ENCODE results near the gene RANGRF.

The RANGRF gene

DNA sequence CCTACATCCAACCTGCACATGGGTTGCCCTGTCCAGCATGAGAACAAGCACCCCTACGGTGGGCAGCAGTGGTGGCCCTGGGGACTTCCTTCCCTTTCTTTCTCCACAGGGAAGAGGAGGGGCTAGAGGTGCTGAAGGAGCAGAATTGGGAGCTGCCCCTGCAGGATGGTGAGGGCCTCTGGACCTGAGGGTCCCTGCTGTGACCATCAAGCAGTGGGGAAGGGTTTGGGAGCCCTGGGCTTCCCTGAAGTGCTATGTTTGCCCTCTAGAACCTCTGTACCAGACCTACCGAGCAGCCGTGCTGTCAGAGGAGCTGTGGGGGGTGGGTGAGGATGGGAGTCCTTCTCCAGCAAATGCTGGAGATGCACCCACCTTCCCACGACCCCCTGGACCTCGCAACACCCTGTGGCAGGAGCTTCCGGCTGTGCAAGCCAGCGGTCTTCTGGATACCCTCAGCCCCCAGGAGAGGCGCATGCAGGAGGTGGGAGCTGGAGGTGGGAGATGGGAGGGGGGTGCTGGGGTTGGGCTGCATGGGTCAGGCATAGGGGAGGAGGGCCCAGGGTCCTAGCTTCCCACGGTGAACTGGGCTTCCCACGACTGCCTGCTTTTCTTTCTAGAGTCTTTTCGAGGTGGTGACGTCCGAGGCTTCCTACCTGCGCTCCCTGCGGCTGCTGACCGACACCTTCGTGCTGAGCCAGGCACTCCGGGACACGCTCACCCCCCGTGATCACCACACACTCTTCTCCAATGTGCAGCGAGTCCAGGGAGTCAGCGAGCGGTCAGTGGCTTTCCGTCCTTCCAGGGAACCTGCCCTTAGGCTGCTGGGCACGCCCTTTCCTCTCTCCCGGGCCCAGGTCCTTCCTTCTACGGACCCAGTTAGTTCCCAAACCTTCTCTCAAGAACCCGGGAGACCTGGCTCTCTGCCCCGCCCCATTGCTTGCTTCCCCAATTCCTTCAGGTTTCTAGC, 26.6 kb downstream of the RANGRF start:
- DNase-seq (ENCODE audit: low read depth), result no peak

DNA sequence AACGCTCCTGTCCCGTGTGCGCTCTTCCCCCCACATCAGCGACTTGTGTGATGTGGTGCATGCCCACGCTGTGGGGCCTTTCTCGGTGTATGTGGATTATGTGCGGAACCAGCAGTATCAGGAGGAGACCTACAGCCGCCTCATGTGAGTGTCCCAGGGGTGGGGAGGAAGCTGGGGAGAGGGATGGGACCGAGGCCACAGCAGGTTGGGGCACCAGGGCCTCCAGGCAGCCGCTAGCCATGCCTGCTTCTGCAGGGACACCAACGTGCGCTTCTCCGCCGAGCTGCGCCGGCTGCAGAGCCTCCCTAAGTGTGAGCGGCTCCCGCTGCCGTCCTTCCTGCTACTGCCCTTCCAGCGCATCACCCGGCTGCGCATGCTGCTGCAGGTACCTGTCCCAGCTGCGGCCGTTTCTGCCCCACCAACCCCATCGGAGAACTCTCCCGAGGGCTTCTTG, 27.3 kb downstream of the RANGRF start:
- no peak for DNase-seq (ENCODE audit: low read depth)

DNA sequence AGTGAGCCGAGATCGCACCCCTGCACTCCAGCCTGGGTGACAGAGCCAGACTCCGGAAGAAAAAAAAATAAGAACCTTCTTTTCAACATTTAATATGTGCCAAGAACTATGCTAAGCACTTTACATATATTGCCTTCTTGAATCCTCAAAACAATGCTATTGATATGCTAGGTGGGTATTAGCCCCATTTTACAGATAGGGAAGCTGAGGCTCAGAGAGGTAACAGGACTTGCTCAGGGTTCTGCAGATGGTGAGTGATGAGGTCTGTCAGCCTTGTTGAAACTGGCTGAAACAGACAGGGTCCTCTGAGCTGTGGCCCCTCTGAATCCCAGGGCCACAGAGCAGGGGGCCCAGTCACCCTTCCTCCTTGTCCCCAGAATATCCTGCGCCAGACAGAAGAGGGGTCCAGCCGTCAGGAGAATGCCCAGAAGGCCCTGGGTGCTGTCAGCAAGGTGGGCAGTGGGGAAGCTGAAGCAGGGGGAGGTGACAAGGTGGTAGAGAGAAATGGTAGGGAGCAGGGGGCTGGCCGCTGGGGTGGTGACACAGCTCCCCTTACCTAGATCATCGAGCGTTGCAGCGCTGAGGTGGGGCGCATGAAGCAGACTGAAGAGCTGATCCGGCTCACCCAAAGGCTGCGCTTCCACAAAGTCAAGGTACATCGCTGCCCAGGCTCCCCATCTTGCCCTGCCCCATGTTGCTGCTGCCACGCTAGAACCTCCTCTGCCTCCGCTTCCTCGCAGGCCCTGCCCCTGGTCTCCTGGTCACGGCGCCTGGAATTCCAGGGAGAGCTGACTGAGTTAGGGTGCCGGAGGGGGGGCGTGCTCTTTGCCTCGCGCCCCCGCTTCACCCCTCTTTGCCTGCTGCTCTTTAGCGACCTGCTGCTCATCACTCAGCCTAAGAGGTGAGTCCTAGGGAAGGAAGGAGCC, 29.8 kb downstream of the RANGRF start:
- DNase-seq (ENCODE audit: low read depth), result no peak

DNA sequence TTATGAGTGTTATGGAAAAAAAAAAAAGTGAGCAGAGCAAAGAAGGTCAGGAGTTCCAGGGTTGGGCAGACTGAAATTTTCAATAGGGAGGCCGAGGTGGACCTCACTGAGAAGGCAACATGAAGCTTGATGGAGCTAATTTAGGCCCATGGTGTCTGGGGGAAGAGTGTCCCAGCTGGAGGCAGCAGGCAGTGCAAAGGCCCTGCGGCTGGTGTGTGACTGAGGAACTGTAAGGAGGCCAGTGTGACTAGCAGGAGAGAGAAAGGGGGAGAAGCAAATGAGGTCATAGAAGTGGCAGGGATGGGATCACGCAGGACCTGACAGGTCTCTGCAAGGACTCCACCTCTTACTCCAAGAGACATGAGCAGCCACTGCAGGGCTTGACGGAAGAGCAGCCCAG, 31.8 kb downstream of the RANGRF start:
- no peak for DNase-seq (ENCODE audit: low read depth)

DNA sequence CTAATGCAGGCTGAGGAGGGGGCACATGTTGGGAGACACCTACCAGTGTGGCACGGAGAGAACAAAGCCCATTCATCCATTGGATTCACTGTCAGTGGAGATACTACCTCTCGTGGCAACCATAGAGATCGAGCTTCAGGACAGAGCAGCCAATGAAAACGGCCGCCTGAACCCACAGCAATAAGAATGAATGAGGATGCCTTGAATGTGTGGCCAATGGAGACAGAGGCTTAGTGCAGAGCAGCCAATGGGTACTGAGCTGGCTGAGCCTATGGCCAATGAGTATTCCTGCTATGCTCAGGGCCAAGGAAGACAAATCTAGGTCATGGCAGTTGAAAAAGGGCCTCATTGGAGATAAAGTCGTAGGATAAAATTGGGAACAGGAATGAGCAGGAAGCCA, 32.5 kb downstream of the RANGRF start:
- no peak for DNase-seq (ENCODE audit: low read depth)

DNA sequence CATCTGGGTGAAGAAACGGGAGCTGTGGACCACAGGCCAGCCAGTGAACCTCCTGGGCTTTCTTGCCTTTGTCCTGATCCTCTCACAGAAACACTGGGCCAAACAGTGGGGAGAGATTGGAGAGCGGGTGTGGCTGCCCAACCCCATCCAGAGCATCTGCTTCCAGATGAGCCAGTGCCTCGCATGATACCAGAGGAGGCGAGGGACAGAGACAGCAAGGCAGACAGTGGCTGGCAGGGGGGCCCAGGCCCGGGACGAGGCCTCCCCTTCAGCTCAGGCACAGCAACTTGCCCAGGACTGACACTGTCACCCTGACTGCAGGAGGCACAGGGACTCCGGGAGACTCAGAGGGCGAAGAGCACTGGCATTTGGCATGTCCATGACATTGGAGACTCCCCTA, 33.6 kb downstream of the RANGRF start:
- no peak for DNase-seq (ENCODE audit: low read depth)

DNA sequence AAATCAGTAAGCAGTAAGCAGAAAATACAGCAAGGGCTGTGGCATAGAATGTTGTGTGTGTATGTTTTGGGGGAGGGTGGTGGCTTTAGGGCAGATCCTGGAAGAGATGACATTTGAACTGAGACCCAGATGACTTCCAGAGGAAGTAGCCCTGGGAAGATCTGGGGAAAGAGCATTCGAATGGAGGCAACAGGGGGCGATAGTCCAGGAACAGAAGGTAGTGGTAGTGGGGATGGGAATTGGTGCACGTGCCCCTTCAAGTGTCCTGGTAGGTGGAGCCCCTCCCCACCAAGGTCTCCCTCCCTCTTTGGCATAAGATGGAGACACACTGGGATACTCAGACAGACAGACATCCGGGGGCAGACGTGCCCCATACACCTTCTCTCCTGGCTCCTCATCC, 35.7 kb downstream of the RANGRF start:
- DNase-seq (ENCODE audit: low read depth), result no peak

DNA sequence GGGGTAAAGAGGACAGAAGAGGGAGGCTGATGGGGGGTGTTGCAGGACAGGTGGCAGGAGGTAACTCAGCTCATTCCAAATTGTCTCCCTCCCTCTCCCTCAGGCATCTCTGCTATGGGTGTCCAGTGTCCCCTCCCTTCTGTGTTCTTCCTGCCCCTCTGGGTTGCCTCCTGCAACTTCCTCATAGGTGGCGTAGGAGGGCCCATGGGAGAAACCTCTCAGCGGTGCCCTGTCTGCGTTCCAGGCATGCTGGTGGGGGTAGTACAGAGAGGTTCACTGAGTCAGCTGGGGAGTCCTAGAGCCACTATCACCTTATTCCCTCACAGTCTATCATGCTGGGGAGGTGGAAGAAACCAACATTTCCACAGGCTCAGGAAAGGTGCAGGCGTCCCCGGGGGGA, 36.5 kb downstream of the RANGRF start:
- DNase-seq (ENCODE audit: low read depth), result no peak

DNA sequence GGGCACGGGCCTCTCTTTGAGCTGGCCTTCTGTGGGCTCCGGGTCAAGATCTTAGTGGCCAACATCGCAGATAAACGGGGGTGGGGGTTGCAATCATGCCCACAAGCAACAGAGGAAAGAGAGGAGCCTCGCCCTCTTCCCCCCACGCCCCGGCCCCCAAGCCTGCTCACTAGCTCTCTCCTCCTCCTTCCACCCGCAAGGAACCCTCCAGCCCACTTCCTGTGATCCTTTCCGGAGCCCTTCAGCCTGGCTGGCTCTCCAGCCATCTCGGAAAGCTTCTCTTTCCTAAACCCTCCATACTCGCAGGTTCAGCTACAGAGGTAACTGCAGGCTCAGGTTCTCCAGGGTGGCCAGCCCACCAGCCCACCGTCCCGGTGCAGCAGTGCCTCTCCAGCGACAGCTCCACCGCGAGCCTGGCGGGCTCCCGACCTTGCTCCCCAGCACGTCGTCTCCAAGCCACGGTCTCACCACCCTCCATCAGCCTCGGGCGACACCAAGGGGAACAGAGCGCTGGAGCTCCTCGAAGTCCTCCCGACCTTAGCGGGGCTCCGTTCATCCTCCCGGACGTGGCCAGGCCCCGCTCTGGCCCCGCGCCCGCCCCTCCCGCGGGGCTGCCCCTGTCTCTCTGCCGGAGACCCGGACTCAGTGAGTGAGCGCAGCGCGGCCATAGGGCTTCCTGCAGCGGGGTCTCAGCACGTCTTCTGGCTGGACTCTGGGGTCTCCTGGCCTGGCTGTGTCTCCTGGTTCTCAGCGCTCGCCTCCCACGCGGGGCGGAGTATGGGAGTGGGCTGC, 38.2 kb downstream of the RANGRF start:
- DNase-seq (ENCODE audit: low read depth), result no peak

DNA sequence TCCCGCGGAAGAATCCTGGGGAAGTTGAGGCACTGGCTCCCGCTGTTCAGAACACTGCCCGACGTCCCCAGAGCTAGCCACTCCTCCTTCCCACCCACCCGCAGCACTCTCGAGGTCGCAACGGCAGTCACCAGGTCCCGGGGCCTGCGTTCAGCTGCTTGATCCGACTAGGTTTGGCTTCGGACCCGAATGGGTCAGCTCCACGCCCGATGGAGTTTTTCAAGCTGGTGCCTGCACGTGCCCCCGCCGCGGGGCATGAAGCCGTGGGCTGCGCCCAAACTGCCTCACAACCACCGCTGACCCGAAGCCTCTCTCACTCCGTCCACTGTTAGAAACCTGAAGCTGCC, 38.8 kb downstream of the RANGRF start:
- DNase-seq (ENCODE audit: low read depth), result no peak

DNA sequence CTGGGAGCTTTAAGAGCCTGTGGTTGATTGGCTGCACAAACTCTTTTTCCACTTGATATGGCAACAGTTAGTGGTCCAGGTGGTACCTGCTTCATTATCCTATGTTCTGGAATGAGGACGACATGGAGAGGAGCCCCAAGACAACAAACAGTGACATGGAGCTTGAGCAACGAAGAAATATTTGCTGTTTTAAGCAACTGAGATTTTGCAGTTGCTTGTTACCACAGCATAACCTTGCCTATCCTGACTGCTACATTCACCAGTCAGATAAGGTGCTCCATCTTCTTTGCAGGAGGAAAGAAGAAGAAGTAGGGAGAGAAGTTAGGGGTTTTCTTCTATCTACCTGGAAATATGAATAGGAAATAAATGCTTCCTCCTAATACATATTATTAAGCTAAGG, 43.7 kb downstream of the RANGRF start:
- no peak for DNase-seq (ENCODE audit: low read depth)

DNA sequence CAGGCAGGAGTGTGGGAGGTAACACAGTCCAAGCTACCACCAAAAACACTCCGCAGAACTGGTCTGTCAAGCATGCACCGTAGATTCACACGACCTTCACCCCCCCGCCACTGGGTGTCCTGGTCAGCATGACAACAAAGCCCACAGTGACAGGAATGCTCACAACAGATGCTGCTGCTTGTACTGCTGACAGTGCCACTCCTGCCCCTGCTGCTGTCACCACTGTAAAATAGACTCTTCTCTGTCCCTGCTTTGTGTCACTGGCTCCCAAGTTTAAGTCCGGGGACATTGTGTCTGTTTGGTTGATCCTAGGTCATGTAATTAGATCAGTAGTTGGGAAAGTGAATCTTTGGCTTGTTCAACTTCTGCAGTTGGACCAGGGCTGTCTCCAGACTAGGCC, 44.2 kb downstream of the RANGRF start:
- DNase-seq (ENCODE audit: low read depth), result no peak

DNA sequence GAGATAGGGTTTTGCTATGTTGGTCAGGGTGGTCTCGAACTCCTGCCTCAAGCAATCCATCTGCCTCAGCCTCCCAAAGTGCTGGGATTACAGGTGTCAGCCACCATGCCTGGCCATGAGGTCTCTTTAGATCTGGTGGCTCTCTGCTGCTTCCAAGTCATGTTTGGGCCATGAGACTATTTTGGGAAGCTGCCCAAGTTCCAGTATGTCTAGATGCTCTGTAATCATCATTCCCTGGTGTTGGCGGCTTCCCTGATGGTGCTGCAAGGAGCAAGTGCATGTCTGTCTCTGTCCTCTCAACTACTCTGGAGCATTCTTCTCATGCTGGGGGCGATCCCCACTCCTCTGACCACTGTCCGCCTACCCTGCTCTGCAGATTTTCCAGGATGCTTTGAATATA, 44.8 kb downstream of the RANGRF start:
- DNase-seq (ENCODE audit: low read depth), result no peak

DNA sequence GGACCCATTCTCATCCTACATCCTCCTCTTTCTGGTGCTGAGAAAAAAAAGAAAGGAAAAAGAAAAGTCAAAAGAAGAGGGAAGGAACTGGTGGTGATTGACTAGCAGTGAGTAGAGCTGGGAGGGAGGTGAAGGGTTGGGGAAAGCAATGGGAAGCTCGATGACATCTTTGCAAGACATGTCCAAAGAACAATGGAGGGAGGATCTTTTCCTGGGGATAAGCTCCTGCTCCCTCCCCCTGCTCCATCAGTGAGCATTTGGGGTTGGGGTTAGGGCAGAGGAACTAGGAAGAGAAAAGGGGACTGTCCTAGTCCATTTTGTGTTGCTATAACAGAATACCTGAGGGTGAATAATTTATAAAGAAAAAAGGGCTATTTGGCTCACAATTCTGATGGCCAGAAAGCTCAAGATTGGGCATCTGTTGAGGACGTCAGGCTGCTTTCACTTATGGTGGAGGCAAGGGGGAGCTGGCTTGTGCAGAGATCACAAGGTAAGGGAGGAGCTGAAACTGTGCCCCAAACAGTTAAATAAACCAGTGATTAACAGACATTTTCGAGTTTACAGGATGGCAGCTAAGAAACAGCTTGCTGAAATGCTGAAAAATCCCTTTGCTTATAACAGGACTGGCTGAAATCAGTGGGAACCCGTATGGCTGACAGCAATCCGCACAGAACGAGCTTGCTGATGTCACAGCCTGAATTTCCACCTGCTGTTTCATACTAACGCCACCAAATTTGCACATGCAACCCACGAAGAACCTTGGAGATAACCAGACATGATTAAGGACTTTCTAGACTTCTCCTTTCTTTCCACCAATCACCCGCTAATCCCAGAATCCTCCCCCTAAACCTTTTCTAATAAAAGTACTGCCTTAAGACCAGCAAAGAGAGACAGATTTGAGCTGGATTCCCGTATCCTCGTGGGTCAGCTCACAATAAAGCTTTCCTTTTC, 49.6 kb downstream of the RANGRF start:
- DNase-seq (ENCODE audit: low read depth), result no peak

DNA sequence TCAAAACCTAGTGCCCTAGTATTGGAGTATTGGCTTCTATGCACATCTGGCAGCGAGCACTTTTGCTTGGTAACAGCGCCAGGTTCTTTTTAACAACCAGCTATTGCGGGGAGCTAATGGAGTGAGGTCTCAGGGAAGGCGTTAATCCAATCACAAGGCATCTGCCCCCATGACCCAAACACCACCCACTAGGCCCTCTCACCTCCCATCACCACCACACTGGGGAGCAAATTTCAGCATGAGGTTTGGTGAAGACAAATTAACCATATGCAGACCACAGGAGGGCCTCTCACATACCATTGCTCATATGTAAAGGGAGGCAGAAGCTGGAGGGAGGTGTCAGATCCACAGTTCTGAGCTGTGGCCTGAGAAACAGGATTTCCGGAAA, 50.3 kb downstream of the RANGRF start:
- DNase-seq (ENCODE audit: low read depth), result no peak

DNA sequence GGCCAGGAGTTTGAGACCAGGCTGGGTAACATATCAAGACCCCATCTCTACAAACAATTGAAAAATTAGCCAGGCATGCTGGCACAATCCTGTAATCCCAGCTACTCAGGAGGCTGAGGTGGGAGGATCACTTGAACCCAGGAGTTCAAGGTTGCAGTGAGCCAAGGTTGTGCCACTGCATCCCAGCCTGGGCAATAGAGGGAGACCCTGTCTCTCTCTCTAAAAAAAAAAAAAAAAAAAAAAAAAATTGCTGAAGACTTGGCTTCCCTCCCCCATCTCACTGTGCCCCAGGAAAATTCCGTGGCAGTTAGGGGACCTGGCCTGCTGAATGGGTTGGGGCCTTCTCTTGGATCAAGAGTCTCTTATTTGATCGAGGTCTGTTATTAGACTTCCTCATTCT, 51.1 kb downstream of the RANGRF start, which contains the start of gene ODF4:
Gene ODF4 (plus strand): TSS at position 301 of the 400 bp plus-strand sequence. CDS start 212 bp downstream, outside the sequence.
- no peak for DNase-seq (ENCODE audit: low read depth)

All from activated T-cell treated with anti-CD3 and anti-CD28 coated beads for 1 hour (primary cell).